ENCODE results near the gene TRAM2. TPM values are rescaled to one million over a fixed set of nuclear protein-coding genes. Genes with fewer than 3 reads are reported as not detected.

The TRAM2 gene
- total and polyA plus RNA-seq, 10 of the 15 experiments (the other 5 are each of a cell fraction or from before 2014, with no cell fraction given): 2.5 to 15.0 (median 11.0) TPM

DNA sequence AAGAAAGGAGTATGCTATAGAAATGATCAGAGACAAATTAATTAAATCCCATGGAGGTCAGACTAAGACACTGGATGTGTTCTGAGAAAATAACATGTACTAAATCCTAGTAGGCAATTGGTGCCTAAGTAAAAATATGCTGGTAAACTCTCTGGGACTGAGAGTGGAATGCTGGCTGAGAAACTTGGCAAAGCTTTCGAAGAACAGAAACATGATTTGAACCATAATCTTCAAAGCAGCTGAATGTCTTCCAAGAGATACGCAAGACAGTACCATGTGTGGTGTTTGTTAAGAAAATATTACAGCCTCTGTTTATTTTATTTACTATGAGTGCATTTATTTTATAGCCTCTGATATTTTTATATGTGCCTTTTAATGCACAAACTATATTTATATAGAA lies 101.6 kb downstream of the TRAM2 start:
- no TSS peak for BruUV-seq (replicated peaks)
- Histone ChIP-seq H4K20me1 (ENCODE audit: control insufficient read depth, insufficient read depth) (no peaks in the 10 kb centered on the region), H3K79me2 (ENCODE audit: control insufficient read depth, insufficient read depth, low read length) (no peaks in the 10 kb centered on the region), H3K4me1 (ENCODE audit: control insufficient read depth, insufficient read depth, low read length) (no peaks in the 10 kb centered on the region), H3K4me3 (no peak overlapping the region), H2AFZ (ENCODE audit: control insufficient read depth, low read depth, low read length) (no peak overlapping the region), H3K9me3 (replicated peaks; ENCODE audit: control insufficient read depth, insufficient read depth, low read length) (no peaks in the 10 kb centered on the region; the same call in 2 of the 3 replicates), H3K4me2 (ENCODE audit: control insufficient read depth, insufficient read depth) (no peak overlapping the region), H3K9ac (ENCODE audit: control insufficient read depth, insufficient read depth, low read length) (no peak overlapping the region), H3K27ac (ENCODE audit: control insufficient read depth, insufficient read depth) (no peak overlapping the region), H3K27me3 (replicated peaks in 1 of 2; ENCODE audit: control insufficient read depth in 2 of 2, insufficient read depth in 2 of 2, low read length in 1 of 2) (no peaks in the 10 kb centered on the region), H3K36me3 (ENCODE audit: control insufficient read depth in 2 of 2, insufficient read depth in 2 of 2, low read length in 1 of 2) (no peaks in the 10 kb centered on the region; a peak in 1 of 4 replicates)
- in situ Hi-C loops (cut with MboI) (no loop called here), intact Hi-C loops (cut with micrococcal nuclease; ENCODE audit: unreplicated experiment) (no loop called here)
- ChIA-PET SMC1A (ENCODE audit: uncharacterized antibody, unreplicated experiment) (interaction anchor here (0.6 to 0.8 kb wide), 2 partner anchors 8 to 54 kb away, joined by 3 read pairs; no protein-coding TSS in a partner anchor), CTCF (interaction anchor here (1.4 kb wide), 1 partner anchor 14 kb away, joined by 4 read pairs; no protein-coding TSS in a partner anchor), RAD21 (ENCODE audit: unreplicated experiment) (no interaction called here), POLR2A (no interaction called here)
- DNase-seq (ENCODE audit: low read depth, low spot score): no peak
- TF ChIP-seq YY1 (IDR thresholded peaks at IDR 0.05; ENCODE audit: low read depth, low read length) (no peak), MYB (IDR thresholded peaks at IDR 0.05; ENCODE audit: borderline replicate concordance, low read depth, low read length) (no peak), USF1 (IDR thresholded peaks at IDR 0.05; ENCODE audit: borderline replicate concordance, extremely low read length, insufficient read depth, low read depth, low read length) (no peak), SMAD1 (IDR thresholded peaks at IDR 0.05; ENCODE audit: low read depth, partially characterized antibody) (no peak), NR2C2 (IDR thresholded peaks at IDR 0.05; ENCODE audit: borderline replicate concordance, control insufficient read depth, insufficient read length, low read depth) (no peak), ESRRA (IDR thresholded peaks at IDR 0.05; ENCODE audit: low read length) (no peak), EP300 (IDR thresholded peaks at IDR 0.05; ENCODE audit: borderline replicate concordance in 1 of 2, control insufficient read depth in 1 of 2, low read depth in 2 of 2, low read length in 2 of 2) (no peak), ZNF24 (IDR thresholded peaks at IDR 0.05) (no peak), BMI1 (IDR thresholded peaks at IDR 0.05; ENCODE audit: borderline replicate concordance) (no peak), MLLT1 (IDR thresholded peaks at IDR 0.05) (no peak), TBL1XR1 (IDR thresholded peaks at IDR 0.05; ENCODE audit: low read depth, low read length) (no peak), RFX5 (IDR thresholded peaks at IDR 0.05; ENCODE audit: low read depth, low read length) (no peak), FOXK2 (IDR thresholded peaks at IDR 0.05) (no peak)
- TF ChIP-seq, protein P1, sequence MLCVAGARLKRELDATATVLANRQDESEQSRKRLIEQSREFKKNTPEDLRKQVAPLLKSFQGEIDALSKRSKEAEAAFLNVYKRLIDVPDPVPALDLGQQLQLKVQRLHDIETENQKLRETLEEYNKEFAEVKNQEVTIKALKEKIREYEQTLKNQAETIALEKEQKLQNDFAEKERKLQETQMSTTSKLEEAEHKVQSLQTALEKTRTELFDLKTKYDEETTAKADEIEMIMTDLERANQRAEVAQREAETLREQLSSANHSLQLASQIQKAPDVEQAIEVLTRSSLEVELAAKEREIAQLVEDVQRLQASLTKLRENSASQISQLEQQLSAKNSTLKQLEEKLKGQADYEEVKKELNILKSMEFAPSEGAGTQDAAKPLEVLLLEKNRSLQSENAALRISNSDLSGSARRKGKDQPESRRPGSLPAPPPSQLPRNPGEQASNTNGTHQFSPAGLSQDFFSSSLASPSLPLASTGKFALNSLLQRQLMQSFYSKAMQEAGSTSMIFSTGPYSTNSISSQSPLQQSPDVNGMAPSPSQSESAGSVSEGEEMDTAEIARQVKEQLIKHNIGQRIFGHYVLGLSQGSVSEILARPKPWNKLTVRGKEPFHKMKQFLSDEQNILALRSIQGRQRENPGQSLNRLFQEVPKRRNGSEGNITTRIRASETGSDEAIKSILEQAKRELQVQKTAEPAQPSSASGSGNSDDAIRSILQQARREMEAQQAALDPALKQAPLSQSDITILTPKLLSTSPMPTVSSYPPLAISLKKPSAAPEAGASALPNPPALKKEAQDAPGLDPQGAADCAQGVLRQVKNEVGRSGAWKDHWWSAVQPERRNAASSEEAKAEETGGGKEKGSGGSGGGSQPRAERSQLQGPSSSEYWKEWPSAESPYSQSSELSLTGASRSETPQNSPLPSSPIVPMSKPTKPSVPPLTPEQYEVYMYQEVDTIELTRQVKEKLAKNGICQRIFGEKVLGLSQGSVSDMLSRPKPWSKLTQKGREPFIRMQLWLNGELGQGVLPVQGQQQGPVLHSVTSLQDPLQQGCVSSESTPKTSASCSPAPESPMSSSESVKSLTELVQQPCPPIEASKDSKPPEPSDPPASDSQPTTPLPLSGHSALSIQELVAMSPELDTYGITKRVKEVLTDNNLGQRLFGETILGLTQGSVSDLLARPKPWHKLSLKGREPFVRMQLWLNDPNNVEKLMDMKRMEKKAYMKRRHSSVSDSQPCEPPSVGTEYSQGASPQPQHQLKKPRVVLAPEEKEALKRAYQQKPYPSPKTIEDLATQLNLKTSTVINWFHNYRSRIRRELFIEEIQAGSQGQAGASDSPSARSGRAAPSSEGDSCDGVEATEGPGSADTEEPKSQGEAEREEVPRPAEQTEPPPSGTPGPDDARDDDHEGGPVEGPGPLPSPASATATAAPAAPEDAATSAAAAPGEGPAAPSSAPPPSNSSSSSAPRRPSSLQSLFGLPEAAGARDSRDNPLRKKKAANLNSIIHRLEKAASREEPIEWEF (IDR thresholded peaks at IDR 0.05; ENCODE audit: insufficient replicate concordance, low read depth, low read length): no peak
- FAIRE-seq: no peak
- 95% methylated on average over 2 of the region's 2 CpGs for WGBS (ENCODE audit: insufficient coverage, insufficient replicate concordance, low lambda C conversion rate, missing lambda C conversion rate)
- ATAC-seq: no peak
